Measurements from ENCODE around the gene AIMP1. TPM values are rescaled to one million over a fixed set of nuclear protein-coding genes. Genes with fewer than 3 reads are reported as not detected.
A peak's percentile ranks its signal among the peaks of the same experiment; 100 is the strongest.

The AIMP1 gene
- 46.0 TPM for total RNA-seq

DNA sequence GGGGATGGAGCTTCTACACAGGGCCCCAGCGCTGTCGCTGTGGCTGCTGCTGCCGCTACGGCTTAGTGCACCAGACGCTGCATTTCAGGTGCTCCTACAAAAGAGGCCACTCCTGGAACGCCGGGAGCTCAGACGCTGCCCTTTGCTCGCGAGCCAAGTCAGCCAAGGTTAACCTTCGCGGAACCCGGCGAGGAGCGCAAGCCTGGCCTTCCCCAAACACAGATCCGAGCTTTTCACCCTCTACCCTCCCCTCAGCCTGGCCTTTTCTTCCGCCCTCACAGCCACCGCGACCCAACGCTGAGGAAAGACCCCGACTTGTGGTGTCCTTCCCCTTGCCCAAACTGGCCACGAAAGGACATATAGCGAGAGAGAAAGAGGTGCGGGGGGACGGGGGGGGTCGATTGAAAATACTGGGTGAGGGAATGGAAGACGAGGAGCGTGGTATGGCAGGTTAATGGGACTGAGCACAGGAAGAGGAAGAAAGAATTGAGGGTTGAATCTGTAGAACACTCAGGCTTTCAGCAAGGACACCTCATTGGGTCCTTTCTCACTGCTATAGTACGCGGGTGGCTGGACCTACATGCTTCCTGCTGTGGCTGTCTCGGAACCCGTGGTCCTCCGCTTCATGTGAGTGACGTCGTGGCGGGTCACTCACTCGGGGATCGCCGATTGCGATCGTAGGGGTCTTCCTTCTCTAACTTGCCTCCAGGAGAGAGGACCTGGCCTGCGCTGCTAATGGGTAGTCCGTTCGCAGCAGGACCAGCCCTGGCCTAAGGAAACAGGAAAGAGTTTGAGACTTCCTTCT is at the start of gene AIMP1, which contains the start of gene TBCK:
TSS of gene AIMP1 (plus strand) at position 583 of the 805 bp plus-strand sequence. CDS start 8,460 bp downstream, outside the sequence.
TSS of gene TBCK (minus strand) at position 242 of the 805 bp plus-strand sequence. CDS start 7,249 bp downstream, outside the sequence.
- DNase-seq (ENCODE audit: low spot score): peak; percentile 91

DNA sequence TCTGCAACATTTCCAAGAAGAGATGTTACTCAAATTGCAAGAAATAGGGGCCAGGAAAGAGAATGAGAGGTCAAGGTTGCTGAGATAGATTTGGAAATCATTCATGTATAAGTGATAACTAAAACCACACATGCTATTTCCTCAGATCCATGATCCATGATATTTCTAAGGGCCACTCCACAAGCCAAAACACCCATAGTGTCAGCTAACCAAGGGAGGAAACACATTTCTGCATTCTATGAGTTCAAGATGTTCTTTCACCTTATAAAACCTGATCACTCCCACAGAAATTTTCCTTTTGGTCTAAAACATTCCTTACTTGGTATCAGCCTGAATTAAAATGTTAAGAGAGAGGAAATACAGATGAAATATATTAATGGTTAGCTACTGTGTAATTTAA is 47.6 kb upstream of the AIMP1 start:
- no peak for DNase-seq (ENCODE audit: low spot score)

DNA sequence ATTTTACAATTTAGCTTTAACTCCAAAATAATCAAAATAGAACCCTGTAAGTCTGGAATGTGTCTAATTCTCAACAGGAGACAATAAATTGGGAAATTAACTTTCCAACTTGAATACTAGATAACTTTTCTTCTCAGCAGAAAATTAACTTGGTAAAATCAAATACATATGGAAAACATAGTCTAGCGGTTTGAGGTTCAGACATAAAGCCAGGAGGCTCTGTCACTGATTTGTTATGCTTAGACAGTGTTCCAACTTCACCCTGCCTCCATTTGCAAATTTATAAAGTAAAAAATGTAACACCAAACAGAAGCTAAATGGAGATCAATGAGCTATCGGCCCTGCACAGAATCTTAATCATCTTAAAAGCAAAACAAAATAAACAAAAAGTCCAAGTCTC is 46.6 kb upstream of the AIMP1 start:
- no peak for DNase-seq (ENCODE audit: low spot score)

DNA sequence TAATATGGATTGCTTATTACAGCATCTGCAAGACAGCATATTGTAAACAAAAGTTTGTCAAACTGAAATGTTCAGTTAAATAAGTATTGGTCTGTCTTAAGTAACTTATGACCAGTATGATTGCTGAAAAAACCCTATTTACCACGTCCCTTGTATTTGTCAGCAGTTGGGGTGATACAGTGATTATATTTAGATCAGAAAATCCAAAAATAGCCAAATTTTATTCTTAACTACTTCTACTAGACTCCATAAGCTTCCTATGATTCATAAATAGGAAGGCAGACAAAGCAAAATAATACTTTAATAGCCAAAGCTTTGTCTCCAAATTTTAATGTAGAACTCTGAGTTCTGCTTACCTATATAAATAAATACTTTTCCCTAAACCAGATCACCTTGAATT is 45.6 kb upstream of the AIMP1 start:
- DNase-seq (ENCODE audit: low spot score): no peak

DNA sequence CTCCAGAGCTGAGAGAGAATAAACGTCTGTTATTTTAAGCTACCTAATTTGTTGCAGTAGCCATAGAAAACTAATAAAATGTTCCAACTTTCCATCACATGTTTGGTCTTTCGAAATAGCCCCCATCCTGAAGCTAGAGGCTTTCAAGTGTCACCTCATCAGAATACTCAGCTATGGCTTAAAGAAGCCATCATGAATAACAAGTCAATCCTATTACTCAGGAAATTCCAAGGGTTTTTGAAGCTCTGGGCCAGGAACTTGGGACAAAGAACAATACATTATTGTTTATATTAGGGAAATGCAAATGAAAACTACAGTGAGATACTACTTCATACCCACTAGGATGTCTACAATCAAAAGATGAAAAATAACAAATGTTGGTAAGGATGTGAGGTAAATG is 42.5 kb upstream of the AIMP1 start:
- no peak for DNase-seq (ENCODE audit: low spot score)

- no peak for DNase-seq (ENCODE audit: low spot score)
These were observed 39.1 kb upstream of the AIMP1 start for GRCh38 chr4:106277140-106277675.

- DNase-seq (ENCODE audit: low spot score): no peak
These were observed 32.1 kb upstream of the AIMP1 start for GRCh38 chr4:106284227-106284626.

DNA sequence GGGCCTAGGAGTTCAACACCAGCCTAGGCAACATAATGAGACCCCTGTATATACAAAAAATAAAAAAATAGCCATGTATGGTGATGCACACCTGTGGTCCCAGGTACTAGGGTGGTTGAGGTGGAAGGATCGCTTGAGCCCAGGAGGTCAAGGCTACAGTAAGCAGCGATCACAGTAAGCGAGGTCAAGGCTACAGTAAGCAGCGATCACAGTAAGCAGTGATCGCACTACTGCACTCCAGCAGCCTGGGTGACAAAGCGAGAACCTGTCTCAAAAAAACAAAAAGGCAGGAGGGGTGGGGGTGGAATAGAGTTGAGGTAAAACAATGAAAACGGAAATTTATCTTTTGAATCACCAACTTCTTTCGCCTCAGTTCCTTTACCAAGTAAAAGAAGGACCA is 29.7 kb upstream of the AIMP1 start:
- no peak for DNase-seq (ENCODE audit: low spot score)

DNA sequence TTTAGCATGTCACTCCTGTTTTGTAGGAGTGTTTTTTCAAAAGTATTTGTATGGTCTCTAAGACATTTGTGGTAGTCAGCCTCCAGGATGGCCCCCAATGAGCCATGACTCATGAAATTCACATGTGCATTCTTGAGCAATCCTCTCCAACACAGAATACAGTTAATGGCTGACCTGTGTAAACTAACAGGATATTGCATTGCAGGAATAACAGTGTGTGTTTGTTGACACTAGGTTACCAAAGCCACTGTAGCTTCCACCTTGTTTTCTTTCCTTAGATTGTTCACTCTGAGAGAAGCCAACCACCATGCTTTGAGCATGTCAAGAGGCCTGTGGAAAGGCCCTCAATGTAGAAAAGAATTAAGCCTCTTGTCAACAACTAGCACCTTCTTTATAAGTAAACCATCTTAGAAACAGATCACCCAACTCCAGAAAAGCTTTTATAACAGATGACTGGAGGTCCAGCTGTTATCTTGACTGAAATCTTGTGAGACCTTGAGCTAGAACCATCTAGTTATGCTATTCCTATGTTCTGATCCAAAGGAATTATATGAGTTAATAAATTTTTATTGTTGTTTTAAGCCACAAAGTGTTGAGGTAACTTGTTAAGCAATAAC is 28.9 kb upstream of the AIMP1 start:
- peak; percentile 34 for DNase-seq (ENCODE audit: low spot score)

DNA sequence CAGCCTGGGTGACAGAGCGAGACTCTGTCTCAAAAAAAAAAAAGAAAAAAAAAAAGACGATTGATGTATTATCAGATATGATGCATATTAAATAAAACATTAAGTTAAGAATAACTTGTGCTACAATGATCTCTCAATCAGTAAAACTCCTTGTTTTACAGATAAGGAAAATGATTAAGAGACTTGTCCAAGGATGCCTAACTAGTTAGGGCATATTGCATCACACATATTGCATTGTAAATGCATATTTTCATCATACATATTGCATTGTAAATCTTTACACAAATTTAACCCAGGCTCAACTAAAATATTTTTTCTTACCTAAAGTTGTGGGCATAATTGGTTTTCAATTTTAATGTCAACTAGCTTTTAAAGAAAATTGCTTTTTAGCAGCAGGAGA is 26.6 kb upstream of the AIMP1 start:
- no peak for DNase-seq (ENCODE audit: low spot score)

DNA sequence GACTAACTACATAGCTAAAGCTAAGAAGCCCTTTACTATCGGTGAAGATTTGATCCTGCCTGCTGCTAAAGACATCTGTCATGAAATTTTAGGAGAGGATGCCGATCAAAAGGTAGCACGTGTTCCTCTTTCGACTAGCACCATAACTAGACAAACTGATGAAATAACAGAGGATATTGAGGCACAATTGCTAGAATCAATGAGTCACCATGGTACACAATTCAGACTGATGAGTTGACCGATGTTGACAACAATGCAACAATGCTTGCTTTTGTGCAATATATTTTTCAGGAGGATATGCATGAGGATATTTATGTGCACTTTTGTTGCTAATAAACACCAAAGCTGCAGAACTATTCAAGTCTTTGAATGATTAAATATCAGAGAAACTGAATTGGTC is 24.7 kb upstream of the AIMP1 start:
- no peak for DNase-seq (ENCODE audit: low spot score)

DNA sequence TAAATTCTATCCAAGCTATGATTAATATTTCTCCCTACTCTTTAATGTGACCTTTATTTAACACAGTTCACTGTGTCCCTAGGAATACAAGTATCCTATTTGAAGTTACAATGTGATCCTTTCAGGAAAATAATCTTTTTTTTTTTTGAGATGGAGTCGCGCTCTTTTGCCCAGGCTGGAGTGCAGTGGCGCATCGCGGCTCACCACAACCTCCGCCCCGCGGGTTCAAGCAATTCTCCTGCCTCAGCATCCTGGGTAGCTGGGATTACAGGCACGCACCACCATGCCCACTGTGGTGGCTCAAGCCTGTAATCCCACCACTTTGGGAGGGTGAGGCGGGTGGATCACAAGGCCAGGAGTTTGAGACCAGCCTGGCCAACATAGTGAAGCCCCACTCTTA is 22.3 kb upstream of the AIMP1 start:
- no peak for DNase-seq (ENCODE audit: low spot score)

GRCh38 chr4:106297245-106298035 is 18.9 kb upstream of the AIMP1 start:
- no peak for DNase-seq (ENCODE audit: low spot score)

GRCh38 chr4:106299977-106300376 is 16.4 kb upstream of the AIMP1 start:
- no peak for DNase-seq (ENCODE audit: low spot score)

- DNase-seq (ENCODE audit: low spot score): no peak
These were observed 14.8 kb upstream of the AIMP1 start for GRCh38 chr4:106301393-106302061.

GRCh38 chr4:106302062-106302438 is 14.3 kb upstream of the AIMP1 start:
- no peak for DNase-seq (ENCODE audit: low spot score)

- no peak for DNase-seq (ENCODE audit: low spot score)
These were observed 12.6 kb upstream of the AIMP1 start for GRCh38 chr4:106303548-106304281.

GRCh38 chr4:106304632-106305031 is 11.7 kb upstream of the AIMP1 start:
- no peak for DNase-seq (ENCODE audit: low spot score)

DNA sequence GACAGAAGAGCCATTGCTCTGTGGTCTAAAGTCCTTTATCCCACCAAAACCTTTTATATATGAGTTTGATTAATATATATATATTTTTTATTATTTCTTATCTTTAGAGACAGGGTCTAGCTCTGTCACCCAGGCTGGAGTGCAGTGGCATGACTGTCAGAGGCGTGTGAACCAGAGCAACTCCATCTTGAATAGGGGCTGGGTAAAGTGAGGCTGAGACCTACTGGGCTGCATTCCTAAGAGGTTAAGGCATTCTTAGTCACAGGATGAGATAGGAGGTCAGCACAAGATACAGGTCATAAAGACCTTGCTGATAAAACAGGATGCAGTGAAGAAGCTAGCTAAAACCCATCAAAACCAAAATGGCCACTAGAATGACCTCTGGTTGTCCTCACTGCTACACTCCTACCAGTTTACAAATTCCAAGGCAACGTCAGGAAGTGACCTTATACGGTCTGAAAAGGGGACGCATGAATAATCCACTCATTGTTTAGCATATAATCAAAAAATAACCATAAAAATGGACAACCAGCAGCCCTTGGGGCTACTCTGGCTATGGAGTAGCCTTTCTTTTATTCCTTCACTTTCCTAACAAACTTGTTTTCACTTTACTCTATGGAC is 10.8 kb upstream of the AIMP1 start:
- no peak for DNase-seq (ENCODE audit: low spot score)

DNA sequence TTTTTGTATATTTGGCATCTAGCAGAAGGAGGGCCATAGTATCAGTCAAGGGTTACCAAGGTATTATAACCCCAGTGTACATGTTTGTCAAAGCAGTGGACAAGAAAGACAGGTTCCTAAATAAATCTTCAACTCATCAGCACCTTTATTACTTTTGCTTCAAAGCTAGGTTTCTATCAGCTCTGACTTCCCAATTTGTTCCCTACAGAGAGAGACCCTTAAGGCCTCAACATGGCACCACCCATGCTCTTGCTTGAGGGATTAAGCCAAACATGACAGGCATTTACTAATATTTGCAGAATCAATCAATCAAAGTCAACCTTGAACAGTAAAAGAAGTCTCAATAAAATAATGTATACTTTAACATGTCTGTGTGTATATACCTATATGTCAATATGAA is 9.8 kb upstream of the AIMP1 start:
- DNase-seq (ENCODE audit: low spot score): no peak

GRCh38 chr4:106312377-106312776 is 4.0 kb upstream of the AIMP1 start:
- no peak for DNase-seq (ENCODE audit: low spot score)

All from mucosa of gallbladder (tissue), 1 donor.